ENCODE data around the gene NMB.

The NMB gene

GRCh38 chr15:84609818-84610525, 48.0 kb downstream of the NMB start:
- no peak for DNase-seq

GRCh38 chr15:84608707-84609284, 49.2 kb downstream of the NMB start:
- no peak for DNase-seq

- DNase-seq = no peak
Measured at GRCh38 chr15:84606653-84607120, 51.3 kb downstream of the NMB start.

GRCh38 chr15:84605554-84605882, 52.5 kb downstream of the NMB start:
- no peak for DNase-seq
